OCI-LY1 (cell line): Measurements from ENCODE around the gene RRM2.

Experiments used
- H2AFZ ChIP-seq: fragments of 200-600 bp; sonication (generic), shearing (Covaris generic); 2 replicates; pipeline ENCODE4 v1.6.0; 2014; ENCODE audit warnings: antibody characterized with exemption, mild to moderate bottlenecking, low read length
- H3F3A ChIP-seq: fragments of 200-600 bp; sonication (generic), shearing (Covaris generic); 2 replicates; pipeline ENCODE4 v1.6.0; 2014; ENCODE audit warnings: mild to moderate bottlenecking, antibody characterized with exemption, low read length, moderate library complexity; ENCODE audit not compliant: insufficient read depth
- H3K27ac ChIP-seq: fragments of 200-600 bp; sonication (generic); 2 replicates; pipeline ENCODE4 v1.5.1; 2014; ENCODE audit warnings: low read length, mixed run types, mild to moderate bottlenecking, low read depth; ENCODE audit not compliant: poor library complexity, severe bottlenecking
- H3K27me3 ChIP-seq: fragments of 200-600 bp; sonication (generic); 2 replicates; pipeline ENCODE4 v1.6.0; 2014; ENCODE audit warnings: antibody characterized with exemption, mild to moderate bottlenecking, low read length, moderate library complexity; ENCODE audit not compliant: insufficient read depth
- H3K36me3 ChIP-seq: fragments of 200-600 bp; sonication (generic); 2 replicates; pipeline ENCODE4 v1.6.1; 2014; ENCODE audit warnings: mild to moderate bottlenecking, antibody characterized with exemption, low read length, moderate library complexity, mixed read lengths; ENCODE audit not compliant: insufficient read depth
- H3K4me1 ChIP-seq: fragments of 200-600 bp; sonication (generic); 2 replicates; pipeline ENCODE4 v1.5.1; 2014; ENCODE audit warnings: mild to moderate bottlenecking, low read length, moderate library complexity; ENCODE audit not compliant: insufficient read depth, severe bottlenecking
- H3K4me2 ChIP-seq: fragments of 200-600 bp; sonication (generic), shearing (Covaris generic); 2 replicates; pipeline ENCODE4 v1.6.1; 2014; ENCODE audit warnings: low read length
- H3K4me3 ChIP-seq: fragments of 200-600 bp; sonication (generic); 2 replicates; pipeline ENCODE4 v1.5.1; 2014; ENCODE audit warnings: low read length, low read depth, mild to moderate bottlenecking, mixed read lengths; ENCODE audit not compliant: poor library complexity, severe bottlenecking
- H3K79me2 ChIP-seq: fragments of 200-600 bp; shearing (Covaris generic); 2 replicates; pipeline ENCODE4 v1.6.1; 2016; ENCODE audit warnings: mixed run types, low read length, mixed read lengths; ENCODE audit not compliant: insufficient read depth
- H3K9ac ChIP-seq: fragments of 200-600 bp; sonication (generic), shearing (Covaris generic); 2 replicates; pipeline ENCODE4 v1.6.1; 2014; ENCODE audit warnings: mild to moderate bottlenecking, low read length, mixed read lengths
- H3K9me2 ChIP-seq: fragments of 200-600 bp; sonication (generic), shearing (Covaris generic); 2 replicates; pipeline ENCODE4 v1.6.1; 2014; ENCODE audit warnings: low read depth, mild to moderate bottlenecking, low read length, mixed read lengths
- H3K9me3 ChIP-seq: fragments of 200-600 bp; shearing (Covaris generic); 2 replicates; pipeline ENCODE4 v1.6.1; 2014; ENCODE audit warnings: low read length, mixed read lengths
- H4K20me1 ChIP-seq: fragments of 200-600 bp; sonication (generic), shearing (Covaris generic); 2 replicates; pipeline ENCODE4 v1.6.0; 2016; ENCODE audit warnings: mild to moderate bottlenecking, low read length; ENCODE audit not compliant: insufficient read depth
- EZH2 ChIP-seq: fragments of 200-600 bp; sonication (generic), shearing (Covaris generic); IDR thresholded peaks from 2 replicates; pipeline ENCODE4 v1.8.0; 2017; ENCODE audit warnings: borderline replicate concordance, mixed run types, mild to moderate bottlenecking, antibody characterized with exemption, low read length, moderate library complexity, mixed read lengths
- TF ChIP-seq, protein P1 (sequence below): fragments of 200-600 bp; sonication (generic), shearing (Covaris generic); IDR thresholded peaks from 2 replicates; pipeline ENCODE4 v1.5.1; 2017; ENCODE audit warnings: mild to moderate bottlenecking, antibody characterized with exemption, low read length, moderate library complexity, mixed read lengths

Gene RRM2

DNA sequence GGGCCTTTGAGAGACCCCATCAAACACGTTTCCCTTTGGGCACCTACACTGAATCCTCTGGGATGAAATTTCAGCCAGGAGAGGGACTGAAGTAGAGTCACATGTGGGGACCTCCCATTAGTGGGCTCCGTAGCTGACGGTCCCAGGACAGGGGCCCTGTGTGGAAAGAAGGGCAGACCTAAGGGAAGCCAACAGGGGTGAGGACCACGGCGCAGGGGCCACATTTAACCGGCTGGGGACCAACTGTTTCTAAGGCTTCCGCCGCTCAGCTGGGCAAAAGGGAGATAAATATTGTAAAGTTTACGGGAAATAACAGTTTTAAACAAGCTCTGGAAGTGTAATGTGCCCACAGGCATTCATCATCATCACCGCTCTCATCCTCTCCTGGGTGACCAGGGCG lies 42.7 kb downstream of the RRM2 start:
- Histone ChIP-seq H3F3A (no peaks in the 10 kb centered on the region), H3K9me2 (no peaks in the 10 kb centered on the region), H2AFZ (no peak overlapping the region), H3K9ac (no peak overlapping the region), H3K79me2 (no peaks in the 10 kb centered on the region), H3K4me2 (no peak overlapping the region), H3K27me3 (no peaks in the 10 kb centered on the region), H4K20me1 (no peaks in the 10 kb centered on the region), H3K9me3 (no peaks in the 10 kb centered on the region), H3K4me3 (no peak overlapping the region), H3K27ac (no peak overlapping the region), H3K36me3 (no peaks in the 10 kb centered on the region), H3K4me1 (no peaks in the 10 kb centered on the region)
- no peak for TF ChIP-seq EZH2

DNA sequence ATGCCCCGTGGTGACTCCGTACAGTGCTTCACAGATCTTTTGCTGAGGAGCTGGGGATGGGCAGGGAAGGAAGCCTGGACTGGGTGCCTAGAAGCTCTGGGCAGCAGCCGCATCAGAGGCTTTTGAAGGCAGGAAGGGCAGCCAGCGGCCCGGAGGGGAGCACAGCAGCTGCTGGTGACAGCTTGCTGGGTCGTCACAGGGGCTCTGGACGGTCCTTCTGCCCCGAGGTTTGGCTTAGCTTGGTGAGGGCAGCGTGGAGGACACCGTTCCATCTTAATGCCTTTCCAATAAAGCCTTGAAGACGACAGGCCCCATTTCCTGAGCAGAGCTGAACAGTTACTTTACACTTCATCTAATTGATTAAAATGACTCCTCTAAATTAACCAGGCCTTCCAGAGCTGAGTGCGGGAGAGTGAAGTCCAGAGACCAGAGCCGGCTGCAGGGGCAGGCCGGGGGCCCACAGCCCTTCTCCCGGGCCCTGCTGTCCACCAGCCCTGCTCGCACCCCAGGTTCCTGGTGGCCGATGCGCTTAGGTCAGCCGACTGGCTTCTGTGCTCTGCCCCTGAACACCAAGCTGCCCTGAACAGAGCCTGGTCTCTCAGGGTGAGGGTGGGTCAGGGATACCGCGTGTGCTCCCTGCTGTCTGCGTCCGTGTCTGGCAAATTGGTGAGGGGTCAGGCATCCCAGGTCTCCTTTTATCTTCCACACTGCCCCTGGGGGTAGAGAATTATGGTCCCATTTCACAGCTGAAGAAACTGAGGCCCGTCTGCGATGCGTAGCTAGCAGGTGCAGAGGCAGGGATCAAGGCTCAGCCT lies 43.5 kb downstream of the RRM2 start:
- H3K4me3 ChIP-seq = no peak overlapping the region
- no peak overlapping the region for H3K27ac ChIP-seq
- no peaks in the 10 kb centered on the region for H3K27me3 ChIP-seq
- no peaks in the 10 kb centered on the region for H3K9me3 ChIP-seq
- no peak overlapping the region for H3K9ac ChIP-seq
- H3F3A ChIP-seq = no peaks in the 10 kb centered on the region
- TF ChIP-seq EZH2 = no peak
- H2AFZ ChIP-seq = no peak overlapping the region
- H3K4me2 ChIP-seq = no peak overlapping the region
- H4K20me1 ChIP-seq = no peaks in the 10 kb centered on the region
- H3K79me2 ChIP-seq = no peaks in the 10 kb centered on the region
- no peaks in the 10 kb centered on the region for H3K4me1 ChIP-seq
- H3K9me2 ChIP-seq = no peaks in the 10 kb centered on the region
- H3K36me3 ChIP-seq = no peaks in the 10 kb centered on the region

DNA sequence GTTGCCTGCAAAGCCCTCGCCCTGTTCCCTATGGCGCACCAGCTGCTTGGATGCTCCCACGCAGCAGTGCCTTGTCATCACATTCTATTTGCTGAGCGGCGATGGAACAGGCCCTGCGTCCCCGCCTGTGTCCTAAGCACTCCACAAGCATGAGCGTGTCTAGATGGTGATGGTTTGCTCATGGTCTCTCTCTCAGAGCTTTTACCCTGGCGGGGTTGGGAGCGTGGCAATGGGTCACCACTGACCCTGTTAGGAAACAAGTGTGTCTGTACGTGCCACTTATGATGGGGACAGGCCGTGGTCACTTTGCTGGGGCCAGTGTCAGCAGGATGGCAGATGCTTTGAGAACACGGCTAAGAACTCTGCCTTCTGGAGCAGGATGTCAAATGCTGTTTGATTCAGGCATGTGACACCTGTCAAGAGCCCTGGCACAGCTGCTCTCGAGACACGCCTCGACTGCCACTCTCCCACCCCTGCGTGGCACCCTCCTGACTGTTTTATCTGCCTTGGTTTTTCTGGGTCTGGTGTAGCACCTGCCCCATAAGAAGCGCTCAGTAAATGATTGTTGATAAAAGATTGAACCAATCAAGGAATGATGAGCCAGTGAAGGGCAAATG lies 44.2 kb downstream of the RRM2 start:
- no peaks in the 10 kb centered on the region for H3K79me2 ChIP-seq
- H2AFZ ChIP-seq = no peak overlapping the region
- no peak overlapping the region for H3K4me2 ChIP-seq
- H3K36me3 ChIP-seq = no peaks in the 10 kb centered on the region
- H3K9me3 ChIP-seq = no peaks in the 10 kb centered on the region
- H3K27ac ChIP-seq = no peak overlapping the region
- H3K9me2 ChIP-seq = no peaks in the 10 kb centered on the region
- TF ChIP-seq, protein P1, sequence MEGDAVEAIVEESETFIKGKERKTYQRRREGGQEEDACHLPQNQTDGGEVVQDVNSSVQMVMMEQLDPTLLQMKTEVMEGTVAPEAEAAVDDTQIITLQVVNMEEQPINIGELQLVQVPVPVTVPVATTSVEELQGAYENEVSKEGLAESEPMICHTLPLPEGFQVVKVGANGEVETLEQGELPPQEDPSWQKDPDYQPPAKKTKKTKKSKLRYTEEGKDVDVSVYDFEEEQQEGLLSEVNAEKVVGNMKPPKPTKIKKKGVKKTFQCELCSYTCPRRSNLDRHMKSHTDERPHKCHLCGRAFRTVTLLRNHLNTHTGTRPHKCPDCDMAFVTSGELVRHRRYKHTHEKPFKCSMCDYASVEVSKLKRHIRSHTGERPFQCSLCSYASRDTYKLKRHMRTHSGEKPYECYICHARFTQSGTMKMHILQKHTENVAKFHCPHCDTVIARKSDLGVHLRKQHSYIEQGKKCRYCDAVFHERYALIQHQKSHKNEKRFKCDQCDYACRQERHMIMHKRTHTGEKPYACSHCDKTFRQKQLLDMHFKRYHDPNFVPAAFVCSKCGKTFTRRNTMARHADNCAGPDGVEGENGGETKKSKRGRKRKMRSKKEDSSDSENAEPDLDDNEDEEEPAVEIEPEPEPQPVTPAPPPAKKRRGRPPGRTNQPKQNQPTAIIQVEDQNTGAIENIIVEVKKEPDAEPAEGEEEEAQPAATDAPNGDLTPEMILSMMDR = no peak
- no peak for TF ChIP-seq EZH2
- H3K4me3 ChIP-seq = no peak overlapping the region
- no peaks in the 10 kb centered on the region for H3F3A ChIP-seq
- no peaks in the 10 kb centered on the region for H3K4me1 ChIP-seq
- H3K27me3 ChIP-seq = no peaks in the 10 kb centered on the region
- no peak overlapping the region for H3K9ac ChIP-seq
- H4K20me1 ChIP-seq = no peaks in the 10 kb centered on the region

DNA sequence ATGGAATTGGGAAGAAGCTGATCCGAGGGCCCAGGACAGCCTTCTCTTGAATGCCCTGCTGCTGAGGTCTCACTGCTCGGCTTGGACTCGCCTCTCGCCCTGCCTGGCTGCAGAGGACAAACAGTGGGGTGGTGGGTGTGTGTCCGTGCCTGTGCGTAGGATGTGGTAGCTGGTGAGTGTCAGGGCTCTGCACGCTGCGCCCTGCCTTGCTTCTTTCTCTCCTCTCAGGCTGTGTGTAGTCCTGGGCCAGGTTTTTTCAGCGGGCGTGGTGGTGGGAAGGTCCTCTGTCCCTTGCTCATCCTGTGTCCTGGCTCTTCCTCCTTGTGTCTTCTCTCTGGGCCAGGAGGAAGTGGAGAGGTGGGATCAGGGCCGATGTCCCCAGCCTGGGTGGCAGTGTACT lies 44.8 kb downstream of the RRM2 start:
- no peak overlapping the region for H3K4me2 ChIP-seq
- no peak overlapping the region for H3K9ac ChIP-seq
- H4K20me1 ChIP-seq = no peaks in the 10 kb centered on the region
- H3K9me2 ChIP-seq = no peaks in the 10 kb centered on the region
- no peaks in the 10 kb centered on the region for H3K36me3 ChIP-seq
- no peaks in the 10 kb centered on the region for H3K27me3 ChIP-seq
- H2AFZ ChIP-seq = no peak overlapping the region
- TF ChIP-seq, protein P1 = no peak
- no peak for TF ChIP-seq EZH2
- no peak overlapping the region for H3K4me3 ChIP-seq
- no peak overlapping the region for H3K27ac ChIP-seq
- no peaks in the 10 kb centered on the region for H3K79me2 ChIP-seq
- H3K4me1 ChIP-seq = no peaks in the 10 kb centered on the region
- no peaks in the 10 kb centered on the region for H3F3A ChIP-seq
- no peaks in the 10 kb centered on the region for H3K9me3 ChIP-seq
